ENCODE data around the gene CCDC43.

DNA sequence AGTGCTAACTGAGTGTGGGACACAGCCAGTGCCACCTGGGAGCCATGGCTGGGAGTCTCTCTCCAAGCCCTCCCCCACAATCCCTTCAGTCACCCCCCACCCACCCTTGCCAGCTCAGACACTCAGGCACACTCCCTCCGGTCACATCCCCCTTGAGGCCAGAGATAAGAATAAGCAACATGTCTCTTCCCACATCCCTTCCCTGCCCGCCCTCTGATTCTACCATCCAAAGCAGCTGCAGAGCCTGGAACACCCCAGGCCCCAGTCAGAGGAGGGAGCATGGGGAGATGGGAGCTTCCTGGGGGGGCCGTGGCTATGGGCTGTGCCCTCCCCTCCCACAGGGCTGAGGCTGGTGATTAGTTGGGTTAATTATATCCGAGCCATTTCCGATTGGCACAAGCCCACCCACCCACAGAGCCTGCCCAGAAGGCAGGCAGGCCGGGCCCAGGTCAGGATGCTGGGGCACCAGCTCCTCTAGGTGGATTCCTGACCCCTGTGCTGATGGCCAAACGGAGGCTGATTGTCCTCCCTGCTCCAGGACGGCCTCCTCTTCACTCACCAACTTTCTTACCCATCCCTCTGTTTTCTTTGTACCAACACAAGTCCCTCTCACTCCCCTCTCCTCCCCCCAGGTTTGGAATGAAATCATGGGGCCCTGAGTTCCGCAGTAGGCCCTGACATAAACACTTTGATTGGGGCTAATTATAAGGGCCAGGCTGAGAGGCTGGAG is 61.9 kb downstream of the CCDC43 start:
- TF ChIP-seq, protein P1, sequence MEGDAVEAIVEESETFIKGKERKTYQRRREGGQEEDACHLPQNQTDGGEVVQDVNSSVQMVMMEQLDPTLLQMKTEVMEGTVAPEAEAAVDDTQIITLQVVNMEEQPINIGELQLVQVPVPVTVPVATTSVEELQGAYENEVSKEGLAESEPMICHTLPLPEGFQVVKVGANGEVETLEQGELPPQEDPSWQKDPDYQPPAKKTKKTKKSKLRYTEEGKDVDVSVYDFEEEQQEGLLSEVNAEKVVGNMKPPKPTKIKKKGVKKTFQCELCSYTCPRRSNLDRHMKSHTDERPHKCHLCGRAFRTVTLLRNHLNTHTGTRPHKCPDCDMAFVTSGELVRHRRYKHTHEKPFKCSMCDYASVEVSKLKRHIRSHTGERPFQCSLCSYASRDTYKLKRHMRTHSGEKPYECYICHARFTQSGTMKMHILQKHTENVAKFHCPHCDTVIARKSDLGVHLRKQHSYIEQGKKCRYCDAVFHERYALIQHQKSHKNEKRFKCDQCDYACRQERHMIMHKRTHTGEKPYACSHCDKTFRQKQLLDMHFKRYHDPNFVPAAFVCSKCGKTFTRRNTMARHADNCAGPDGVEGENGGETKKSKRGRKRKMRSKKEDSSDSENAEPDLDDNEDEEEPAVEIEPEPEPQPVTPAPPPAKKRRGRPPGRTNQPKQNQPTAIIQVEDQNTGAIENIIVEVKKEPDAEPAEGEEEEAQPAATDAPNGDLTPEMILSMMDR (conservative IDR thresholded peaks at IDR 0.05), result no peak
- TF ChIP-seq ZFX (IDR thresholded peaks at IDR 0.05), result no peak
